H9 (cell line): ENCODE data around the gene LENG9. TPM values are rescaled to one million over a fixed set of nuclear protein-coding genes. Genes with fewer than 3 reads are reported as not detected.

Experiments used
- DNase-seq: peaks from one replicate; pipeline ENCODE4 v3.0.0-alpha.2; 2017
- H2AFZ ChIP-seq: one replicate; pipeline ENCODE4 v1.6.1; 2013; ENCODE audit warnings: mild to moderate bottlenecking, low read length, control low read depth, moderate library complexity
- H2AK5ac ChIP-seq: 2 replicates; pipeline ENCODE4 v1.6.1; 2013; ENCODE audit warnings: low read length, control low read depth, mixed read lengths; ENCODE audit not compliant: insufficient read length
- H2BK120ac ChIP-seq: one replicate; pipeline ENCODE4 v1.6.1; 2013; ENCODE audit warnings: low read depth, mild to moderate bottlenecking, low read length, control low read depth, inconsistent platforms; ENCODE audit not compliant: poor library complexity, severe bottlenecking
- H2BK12ac ChIP-seq: 2 replicates; pipeline ENCODE4 v1.6.1; 2013; ENCODE audit warnings: low read length, control low read depth, mixed read lengths, low read depth; ENCODE audit not compliant: insufficient read length
- H2BK15ac ChIP-seq: 2 replicates; pipeline ENCODE4 v1.6.1; 2013; ENCODE audit warnings: low read depth, low read length, control low read depth
- H2BK20ac ChIP-seq: one replicate; pipeline ENCODE4 v1.6.1; 2013; ENCODE audit warnings: low read depth, mild to moderate bottlenecking, low read length, control low read depth, inconsistent platforms; ENCODE audit not compliant: poor library complexity, severe bottlenecking
- H2BK5ac ChIP-seq: 2 replicates; pipeline ENCODE4 v1.6.1; 2013; ENCODE audit warnings: low read length, control low read depth, mixed read lengths; ENCODE audit not compliant: insufficient read length
- H3K14ac ChIP-seq: 2 replicates; pipeline ENCODE4 v1.6.1; 2013; ENCODE audit warnings: low read length, control low read depth; ENCODE audit not compliant: insufficient read depth
- H3K18ac ChIP-seq: 2 replicates; pipeline ENCODE4 v1.6.1; 2013; ENCODE audit warnings: low read depth, mild to moderate bottlenecking, mixed read lengths, low read length, control low read depth; ENCODE audit not compliant: insufficient read length
- H3K23ac ChIP-seq: 2 replicates; pipeline ENCODE4 v1.6.1; 2013; ENCODE audit warnings: low read length, control low read depth, mixed read lengths, low read depth; ENCODE audit not compliant: insufficient read length
- H3K23me2 ChIP-seq: 2 replicates; pipeline ENCODE4 v1.6.1; 2013; ENCODE audit warnings: low read depth, mild to moderate bottlenecking, mixed read lengths, low read length, control low read depth; ENCODE audit not compliant: insufficient read length, poor library complexity, severe bottlenecking
- H3K27ac ChIP-seq: 2 replicates; pipeline ENCODE4 v1.5.1; 2013; ENCODE audit warnings: low read length, control low read depth, mixed read lengths, low read depth; ENCODE audit not compliant: insufficient read length
- H3K27me3 ChIP-seq: 2 replicates; pipeline ENCODE4 v1.6.1; 2013; ENCODE audit warnings: low read length, control low read depth, inconsistent platforms; ENCODE audit not compliant: insufficient read depth
- H3K4ac ChIP-seq: 2 replicates; pipeline ENCODE4 v1.6.1; 2013; ENCODE audit warnings: low read depth, mild to moderate bottlenecking, control low read depth, inconsistent platforms, low read length, moderate library complexity
- H3K4me1 ChIP-seq: 2 replicates; pipeline ENCODE4 v1.6.1; 2013; ENCODE audit warnings: low read length, control low read depth, inconsistent platforms; ENCODE audit not compliant: insufficient read depth
- H3K4me2 ChIP-seq: 2 replicates; pipeline ENCODE4 v1.6.1; 2013; ENCODE audit warnings: low read length, control low read depth, mixed read lengths; ENCODE audit not compliant: insufficient read length, insufficient read depth
- H3K56ac ChIP-seq: 2 replicates; pipeline ENCODE4 v1.6.1; 2013; ENCODE audit warnings: low read depth, mild to moderate bottlenecking, mixed read lengths, low read length, control low read depth; ENCODE audit not compliant: insufficient read length
- H3K79me1 ChIP-seq: 2 replicates; pipeline ENCODE4 v1.6.1; 2013; ENCODE audit warnings: low read depth, mild to moderate bottlenecking, moderate library complexity, low read length, control low read depth, inconsistent platforms; ENCODE audit not compliant: insufficient read depth, poor library complexity, severe bottlenecking
- H3K79me2 ChIP-seq: 2 replicates; pipeline ENCODE4 v1.6.1; 2013; ENCODE audit warnings: low read length, control low read depth, inconsistent platforms; ENCODE audit not compliant: insufficient read depth
- H3K9ac ChIP-seq: 2 replicates; pipeline ENCODE4 v1.6.1; 2013; ENCODE audit warnings: low read length, control low read depth, mixed read lengths; ENCODE audit not compliant: insufficient read length; ENCODE audit errors: extremely low read depth
- H3K9me3 ChIP-seq: one replicate; pipeline ENCODE4 v1.6.1; 2013; ENCODE audit warnings: low read depth, low read length, inconsistent platforms; ENCODE audit not compliant: control insufficient read depth
- H3T11ph ChIP-seq: one replicate; pipeline ENCODE4 v1.6.1; 2013; ENCODE audit warnings: mild to moderate bottlenecking, low read length, control low read depth, inconsistent platforms
- H4K20me1 ChIP-seq: one replicate; pipeline ENCODE4 v1.6.1; 2013; ENCODE audit not compliant: control insufficient read depth, insufficient read length, insufficient read depth
- H4K5ac ChIP-seq: 2 replicates; pipeline ENCODE4 v1.6.1; 2013; ENCODE audit warnings: low read depth, mild to moderate bottlenecking, mixed read lengths, low read length, control low read depth; ENCODE audit not compliant: insufficient read length
- H4K8ac ChIP-seq: replicated peaks from 2 replicates; pipeline ENCODE4 v1.6.1; 2013; ENCODE audit warnings: low read length, control low read depth, mixed read lengths, low read depth; ENCODE audit not compliant: insufficient read length
- H4K91ac ChIP-seq: 2 replicates; pipeline ENCODE4 v1.6.1; 2013; ENCODE audit warnings: low read depth, mild to moderate bottlenecking, moderate library complexity, mixed read lengths, low read length, control low read depth; ENCODE audit not compliant: insufficient read length
- H3K27ac Mint-ChIP-seq, 3 experiments: 2 replicates in 2 of 3; 3 replicates in 1 of 3; pipeline ENCODE4 v1.8.0; 2020 to 2021; ENCODE audit warnings: mixed read lengths in 3 of 3, mild to moderate bottlenecking in 1 of 3, moderate library complexity in 1 of 3
- H3K27me3 Mint-ChIP-seq: 2 replicates; pipeline ENCODE4 v1.8.0; 2021; ENCODE audit warnings: low read depth, mild to moderate bottlenecking, moderate library complexity, mixed read lengths
- H3K36me3 Mint-ChIP-seq, 3 experiments: 2 replicates in 2 of 3; 3 replicates in 1 of 3; pipeline ENCODE4 v1.8.0; 2020 to 2021; ENCODE audit warnings: low read depth in 3 of 3, mixed read lengths in 3 of 3; ENCODE audit not compliant: insufficient read depth in 1 of 3
- H3K4me1 Mint-ChIP-seq, 2 experiments: 2 replicates each; pipeline ENCODE4 v1.8.0; 2020; ENCODE audit warnings: mixed read lengths in 2 of 2
- H3K4me3 Mint-ChIP-seq, 2 experiments: 2 replicates in 1 of 2; 3 replicates in 1 of 2; pipeline ENCODE4 v1.8.0; 2020 to 2021; ENCODE audit warnings: mild to moderate bottlenecking in 2 of 2, mixed read lengths in 2 of 2, moderate library complexity in 1 of 2
- H3K9me3 Mint-ChIP-seq, 2 experiments: 2 replicates in 1 of 2; 3 replicates in 1 of 2; pipeline ENCODE4 v1.8.0; 2020; ENCODE audit warnings: mild to moderate bottlenecking in 2 of 2, mixed read lengths in 2 of 2, moderate library complexity in 1 of 2
- CTCF ChIP-seq: fragments of 200-600 bp; sonication (generic); conservative IDR thresholded peaks from 3 replicates; pipeline ENCODE4 v1.8.0; 2021; ENCODE audit warnings: antibody characterized with exemption, mild to moderate bottlenecking
- WGBS: extraction: QIAGEN DNeasy Blood & Tissue Kit; methylation state at CpG from one replicate; pipeline ENCODE4 v1.1.7; 2013; ENCODE audit warnings: missing lambda C conversion rate, low lambda C conversion rate, mixed read lengths; ENCODE audit not compliant: insufficient read length; ENCODE audit errors: extremely low coverage; 5-methylcytosine and 5-hydroxymethylcytosine counted together
- total RNA-seq: library from RNA; stranded (reverse); gene quantifications from 2 replicates; pipeline ENCODE4 v1.2.1, GENCODE V29; 2021

The LENG9 gene
- total RNA-seq, 1 experiment from 2014 or later = 3.8 TPM

- Mint-ChIP-seq H3K27me3 (peaks cover 29% of the 10 kb centered on the region), H3K27ac (peak overlapping the region; percentile 77 to 100 (median 99); a peak in 6 of 7 replicates), H3K9me3 (0 out of 5 replicates have a peak, but pooled peaks cover 0 to 3% of the 10 kb centered on the region in 2 experiments), H3K36me3 (peaks cover 8 to 24% (median 24%) of the 10 kb centered on the region in 3 experiments; a peak in 6 of 7 replicates), H3K4me1 (peaks cover 7% of the 10 kb centered on the region in 2 experiments; a peak in 3 of 4 replicates), H3K4me3 (peak overlapping the region; percentile 75 to 84)
- Histone ChIP-seq H3K9ac (peak overlapping the region; percentile 23), H3K56ac (no peak overlapping the region), H4K91ac (no peak overlapping the region), H3K79me2 (no peaks in the 10 kb centered on the region), H3K9me3 (no peaks in the 10 kb centered on the region), H2AFZ (no peak overlapping the region), H3K27me3 (no peaks in the 10 kb centered on the region; the same call in 1 of the 2 replicates), H2BK15ac (no peak overlapping the region), H2BK120ac (peak overlapping the region; percentile 89), H2AK5ac (no peak overlapping the region), H4K20me1 (no peaks in the 10 kb centered on the region), H4K5ac (no peak overlapping the region), H3K4me1 (no peaks in the 10 kb centered on the region), H3T11ph (no peak overlapping the region), H3K79me1 (no peaks in the 10 kb centered on the region), H3K4ac (no peak overlapping the region), H3K23me2 (peaks cover 11% of the 10 kb centered on the region), H2BK12ac (no peak overlapping the region), H3K27ac (peak overlapping the region; percentile 47), H2BK20ac (no peak overlapping the region), H3K4me2 (peak overlapping the region; percentile 32), H3K14ac (peak overlapping the region; percentile 86; the same call in 1 of the 2 replicates), H3K23ac (no peak overlapping the region), H2BK5ac (no peak overlapping the region), H4K8ac (no peak overlapping the region), H3K18ac (peak overlapping the region; percentile 90)
- no CpG with 5 or more reads among the region's 26 CpGs for WGBS
- DNase-seq = peak; percentile 99
- TF ChIP-seq CTCF = no peak
Observed at GRCh38 chr19:54464044-54464629, 559 bp upstream of the LENG9 start.
